GM19099 (cell line): ENCODE results near the gene DUSP3.

Experiments
- POLR2A ChIP-seq: IDR thresholded peaks from 3 replicates; pipeline ENCODE4 v1.6.1; 2011; ENCODE audit warnings: low read depth; ENCODE audit not compliant: insufficient read length; ENCODE audit errors: extremely low read depth

Gene DUSP3

DNA sequence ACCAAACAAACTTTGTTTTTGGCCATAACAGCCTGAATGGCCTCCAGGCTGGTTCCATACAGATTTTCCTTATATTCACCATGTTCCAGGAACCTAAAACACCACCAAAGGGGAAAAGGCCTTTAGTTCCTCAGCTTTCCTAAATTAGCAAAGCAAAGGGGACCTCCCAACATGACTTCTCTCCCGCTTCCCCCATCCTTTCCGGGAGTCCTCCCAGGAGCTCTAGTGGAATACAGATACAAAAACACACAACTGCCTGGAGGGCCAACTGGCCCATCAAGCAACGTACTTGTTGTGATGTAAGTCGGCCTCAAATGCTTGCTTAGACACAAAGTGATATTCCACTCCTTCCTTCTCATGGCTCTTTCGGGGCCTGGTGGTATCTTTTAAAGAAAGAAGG, 32.0 kb upstream of the DUSP3 start:
- TF ChIP-seq POLR2A: no peak

DNA sequence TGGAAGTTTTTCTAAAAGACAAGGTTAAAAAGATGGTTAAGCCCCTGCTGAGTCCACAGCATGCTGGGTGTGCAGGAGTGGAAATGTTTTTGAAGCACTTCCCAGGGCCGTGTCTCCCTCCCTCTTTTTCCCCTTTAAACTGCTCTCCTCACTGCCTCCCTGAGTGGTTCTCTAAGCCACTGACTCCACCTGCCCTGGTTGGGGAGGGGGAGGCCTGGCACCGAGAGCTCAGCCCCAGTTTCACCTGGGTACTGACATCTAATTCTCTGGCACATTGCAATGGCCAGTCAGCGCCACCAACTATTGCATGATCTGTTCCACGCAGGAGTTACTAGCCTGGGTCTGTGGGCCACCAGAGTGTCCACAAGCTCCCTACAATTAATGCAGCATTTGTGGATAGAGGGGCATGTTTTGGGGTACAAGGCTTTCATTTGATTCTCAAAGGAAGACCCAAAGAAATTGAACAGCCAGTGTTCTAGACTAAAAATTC, 31.5 kb upstream of the DUSP3 start:
- no peak for TF ChIP-seq POLR2A

DNA sequence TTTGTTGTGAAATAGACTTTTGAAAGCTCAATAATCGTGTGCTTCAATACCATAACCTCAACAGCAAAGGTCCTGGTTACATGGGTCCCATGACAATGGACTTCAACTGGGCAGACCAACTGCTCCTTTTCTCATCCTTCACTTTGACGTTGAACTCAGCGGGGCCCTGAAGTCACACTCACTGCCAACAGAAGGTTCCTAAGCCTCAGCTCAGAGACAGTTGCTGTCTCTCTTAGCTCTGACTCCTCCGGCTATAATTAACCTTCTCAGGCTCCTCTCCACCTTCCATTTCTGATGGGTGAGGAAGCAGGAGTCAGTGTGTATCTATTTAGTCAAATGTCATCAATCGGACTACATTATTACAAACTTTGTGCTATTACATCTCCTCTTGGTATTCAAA, 30.3 kb upstream of the DUSP3 start:
- no peak for TF ChIP-seq POLR2A

DNA sequence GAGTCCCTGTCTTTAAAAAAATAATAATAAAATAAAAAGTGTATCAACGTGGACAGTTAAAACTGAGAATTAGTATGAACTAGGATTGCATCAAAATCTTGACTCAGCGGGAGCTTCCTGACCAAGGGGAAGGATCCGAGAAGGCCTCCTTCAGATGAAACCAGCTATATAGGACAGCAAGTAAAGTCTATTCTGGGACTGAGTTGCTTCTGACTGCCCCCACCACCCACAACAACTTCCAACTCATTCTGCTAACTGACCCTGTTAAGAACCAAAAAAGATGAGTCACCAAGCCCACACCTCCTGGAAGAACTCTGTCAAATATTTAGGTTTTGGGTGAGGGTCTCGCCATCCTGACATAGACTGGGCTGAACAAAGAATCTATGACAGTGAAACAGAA, 29.3 kb upstream of the DUSP3 start:
- TF ChIP-seq POLR2A: no peak

DNA sequence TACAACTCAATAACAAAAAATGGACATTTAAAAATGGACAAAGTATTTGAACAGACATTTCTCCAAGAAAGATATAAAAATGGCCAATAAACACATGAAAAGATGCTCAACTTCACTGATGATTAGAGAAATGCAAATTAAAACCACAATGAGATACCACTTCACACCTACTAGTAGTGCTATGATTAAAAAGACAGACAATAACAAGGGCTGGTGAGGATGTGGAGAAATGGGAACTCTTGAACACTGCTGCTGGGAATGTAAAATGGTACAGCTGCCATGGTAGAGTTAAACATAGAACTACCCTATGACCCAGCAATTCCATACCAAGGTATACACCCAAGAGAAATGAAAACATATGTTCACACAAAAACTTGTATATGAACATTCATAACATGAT, 26.3 kb upstream of the DUSP3 start:
- TF ChIP-seq POLR2A: no peak

DNA sequence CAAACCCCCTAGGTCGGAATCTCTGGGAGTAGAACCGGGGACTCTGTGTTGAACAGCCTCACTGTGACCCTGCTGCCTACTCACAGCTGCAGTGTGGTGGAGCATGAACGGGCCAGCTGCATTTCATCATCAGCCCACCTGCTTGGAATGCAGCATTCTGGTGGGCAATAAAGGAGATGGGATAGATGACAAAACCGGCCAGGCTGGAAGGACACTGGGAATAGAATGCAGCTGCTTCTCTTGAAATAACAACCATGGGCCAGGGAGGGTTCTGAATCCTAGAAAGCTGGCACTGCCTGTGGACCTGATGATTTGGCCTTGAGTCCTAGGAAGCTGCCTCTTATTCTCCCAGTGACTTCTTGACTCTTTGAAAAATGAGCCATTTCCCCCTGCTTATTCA, 25.0 kb upstream of the DUSP3 start:
- TF ChIP-seq POLR2A: no peak

DNA sequence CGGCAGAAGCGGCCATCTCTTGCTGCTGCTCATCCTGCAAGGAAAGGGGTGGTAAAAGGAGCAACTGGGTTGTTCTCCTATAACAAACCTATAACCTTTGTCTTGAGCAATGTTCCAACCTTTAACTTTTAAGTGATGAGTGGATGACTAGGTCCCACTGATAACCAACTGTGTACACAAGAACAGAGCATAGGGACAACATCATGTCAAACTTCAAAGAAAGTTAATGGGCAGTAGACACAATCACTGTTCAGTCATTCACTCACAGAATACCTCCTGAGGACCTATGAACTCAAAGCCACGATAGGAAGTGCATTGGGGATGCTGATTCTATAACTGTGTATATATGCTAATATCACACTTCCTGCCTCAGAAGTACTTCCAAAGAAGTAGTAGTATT, 23.1 kb upstream of the DUSP3 start:
- TF ChIP-seq POLR2A: no peak

DNA sequence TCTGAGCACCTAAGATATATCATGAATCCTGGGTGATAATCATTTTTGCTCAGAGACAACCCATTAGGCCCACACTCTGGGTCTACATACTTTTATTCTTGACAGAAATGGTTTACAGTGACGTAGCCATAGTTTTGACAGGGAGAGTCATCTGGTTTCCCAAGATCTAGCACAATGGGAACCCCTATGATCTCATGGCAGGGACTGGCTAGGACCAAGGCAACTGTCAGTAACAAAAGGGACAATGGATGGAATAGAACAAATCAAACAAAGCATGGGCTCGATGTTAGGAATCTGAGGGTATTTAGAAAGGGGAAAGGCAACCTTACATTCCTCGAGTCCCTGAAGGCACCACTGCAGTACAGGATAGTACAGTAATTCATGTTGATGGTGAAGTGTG, 22.0 kb upstream of the DUSP3 start:
- no peak for TF ChIP-seq POLR2A

DNA sequence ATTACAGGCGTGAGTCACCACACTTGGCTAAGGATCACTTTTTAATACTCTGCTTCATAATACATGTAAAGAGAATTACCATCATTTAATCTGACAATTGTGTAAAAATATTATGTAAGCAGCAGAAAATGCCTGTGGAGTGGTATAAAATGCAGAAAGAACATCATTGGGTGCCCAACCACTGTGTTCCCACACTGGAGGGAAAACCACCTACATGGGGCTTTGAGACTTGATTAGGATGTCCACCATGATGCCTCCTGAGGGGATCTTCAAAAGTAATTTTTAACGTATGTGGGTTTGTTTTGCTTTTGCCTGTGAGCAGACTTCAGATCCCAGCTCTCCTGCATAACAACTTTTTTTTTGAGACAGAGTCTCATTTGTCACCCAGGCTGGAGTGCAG, 20.3 kb upstream of the DUSP3 start:
- no peak for TF ChIP-seq POLR2A

DNA sequence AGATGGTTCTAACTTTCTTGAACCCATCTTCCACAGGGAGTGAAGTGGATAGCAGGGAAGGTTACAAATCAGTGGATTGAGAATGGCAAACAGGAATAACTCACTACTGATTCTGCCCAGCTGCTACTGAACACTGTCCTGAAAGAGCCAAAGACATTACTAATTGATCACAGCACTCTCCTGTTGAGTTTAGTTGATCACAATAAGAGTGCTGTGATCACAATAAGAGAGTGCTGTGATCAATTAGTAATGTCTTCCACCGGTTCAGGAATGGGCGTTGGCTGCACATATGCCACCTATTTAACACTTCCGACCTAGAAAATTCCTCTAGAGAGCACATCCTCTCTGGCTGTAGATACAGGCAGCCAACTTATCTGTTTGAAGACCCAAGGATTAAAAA, 12.8 kb upstream of the DUSP3 start:
- TF ChIP-seq POLR2A: no peak

DNA sequence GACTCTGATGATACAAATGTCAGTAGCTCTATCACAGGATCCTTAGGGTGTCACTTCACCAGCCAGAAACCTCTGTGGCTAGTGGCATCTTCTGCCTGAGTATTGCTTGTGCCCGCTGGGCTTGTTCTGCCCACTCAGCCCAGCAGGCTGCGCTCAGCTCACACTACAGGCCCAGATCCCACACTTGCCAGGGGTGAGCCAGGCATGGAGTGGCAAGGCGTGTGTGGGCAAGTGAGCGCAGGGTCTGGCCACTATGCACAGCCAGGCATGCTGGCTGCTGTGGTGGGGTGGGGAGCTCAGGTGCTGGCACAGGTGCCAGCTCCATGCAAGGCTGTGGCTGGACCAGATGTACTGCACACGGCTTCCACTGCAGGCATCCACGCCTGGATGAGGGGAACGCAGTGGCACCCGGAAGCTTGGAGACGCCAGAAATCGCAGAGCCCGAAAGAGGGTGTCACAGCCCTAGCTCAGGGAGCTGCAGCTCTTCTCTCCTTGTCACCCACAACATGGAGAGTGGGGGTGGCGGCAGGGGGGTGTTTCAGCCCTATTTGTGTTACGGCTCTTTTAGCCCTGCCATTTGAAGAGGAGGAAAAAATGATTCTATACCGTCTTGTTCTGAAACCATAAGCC, 11.6 kb upstream of the DUSP3 start:
- no peak for TF ChIP-seq POLR2A

DNA sequence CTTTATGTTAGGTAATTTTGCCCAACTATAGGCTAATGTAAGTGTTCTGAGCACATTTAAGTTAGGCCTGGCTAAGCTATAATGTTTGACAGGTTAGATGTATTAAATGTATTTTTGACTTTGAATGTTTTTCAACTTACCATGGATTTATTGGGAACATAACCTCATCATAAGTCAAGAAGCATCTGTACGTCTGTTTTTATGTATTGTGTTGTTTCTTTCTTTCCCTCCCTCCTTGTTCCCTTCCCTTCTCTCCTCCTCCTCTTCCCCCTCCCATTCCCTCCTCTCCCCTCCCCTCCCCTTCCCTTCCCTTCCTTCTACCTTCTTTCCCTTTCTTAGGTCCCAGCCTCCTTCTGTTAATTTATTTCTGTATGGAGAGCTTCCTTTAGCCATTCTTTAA, 10.7 kb upstream of the DUSP3 start:
- no peak for TF ChIP-seq POLR2A

DNA sequence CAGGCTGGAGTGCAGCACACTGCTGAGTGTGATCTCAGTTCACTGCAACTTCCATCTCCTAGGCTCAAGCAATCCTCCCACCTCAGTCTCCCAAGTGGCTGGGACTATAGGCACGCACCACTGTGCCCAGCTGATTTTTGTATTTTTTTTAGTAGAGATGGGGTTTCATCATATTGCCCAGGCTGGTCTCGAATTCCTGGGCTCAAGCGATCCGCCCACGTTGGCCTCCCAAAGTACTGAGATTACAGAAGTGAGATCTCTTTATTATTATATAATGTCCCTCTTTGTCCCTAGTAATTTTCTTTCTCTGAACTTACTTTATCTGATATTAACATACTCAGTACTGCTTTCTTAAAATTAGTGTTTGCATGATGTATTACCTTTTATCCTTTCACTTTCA, 9.8 kb upstream of the DUSP3 start:
- no peak for TF ChIP-seq POLR2A

DNA sequence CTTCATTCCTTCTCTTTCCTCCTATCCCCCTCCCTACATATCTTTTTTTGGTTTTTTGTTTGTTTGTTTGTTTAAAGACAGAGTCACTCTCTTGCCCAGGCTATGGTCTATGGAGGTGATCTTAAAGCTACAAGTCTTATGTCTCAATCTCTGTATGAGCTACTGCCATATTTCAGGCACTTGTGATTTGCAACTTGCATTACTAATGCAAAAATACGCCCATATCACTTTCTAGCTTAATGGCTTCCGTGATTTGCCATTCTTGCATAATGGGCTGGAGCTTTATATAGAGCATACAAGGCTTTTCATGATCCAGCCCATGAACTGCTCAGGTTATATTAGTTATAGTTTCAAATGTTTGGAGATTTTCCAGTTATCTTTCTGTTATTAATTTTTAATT, 9.0 kb upstream of the DUSP3 start:
- TF ChIP-seq POLR2A: no peak

DNA sequence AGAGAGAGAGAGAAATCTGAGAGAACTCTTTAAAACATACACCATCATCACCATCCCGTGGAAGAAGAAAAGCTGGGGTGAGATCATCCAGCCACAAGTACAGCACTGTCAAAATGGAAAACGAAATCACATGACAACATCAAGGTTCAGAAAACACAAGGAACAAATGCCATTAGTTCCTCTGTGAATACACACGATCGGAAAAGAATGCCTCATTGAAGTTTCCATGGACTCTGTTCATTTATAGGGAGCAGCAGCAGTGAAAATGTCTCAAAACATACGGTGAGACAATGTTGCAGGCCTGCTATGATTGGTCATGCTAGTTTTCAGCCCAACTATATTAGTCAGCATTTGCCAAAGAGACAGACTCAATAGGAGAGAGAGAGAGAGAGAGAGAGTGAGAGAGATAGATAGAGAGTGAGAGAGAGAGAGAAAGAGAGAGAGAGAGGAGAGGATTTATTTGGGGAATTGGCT, 5.9 kb upstream of the DUSP3 start:
- no peak for TF ChIP-seq POLR2A

DNA sequence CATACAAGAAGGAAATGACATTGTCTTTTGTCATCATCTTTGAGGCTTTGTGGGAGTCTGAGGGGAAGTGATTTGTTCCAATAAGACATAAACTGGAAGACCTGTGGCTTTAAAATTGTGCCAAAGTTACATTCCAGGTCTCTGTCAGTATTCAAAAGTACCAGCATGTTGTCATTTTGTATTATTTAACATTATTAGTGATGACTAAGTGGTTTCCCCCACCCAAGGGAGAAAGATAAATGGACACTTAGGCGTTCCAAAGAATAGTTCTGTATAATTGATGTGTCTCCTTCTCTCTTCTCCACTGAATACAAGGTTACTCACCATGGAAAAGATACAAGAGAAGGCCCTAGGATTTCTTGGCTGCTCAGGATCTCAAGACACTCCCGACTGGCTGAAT, 5.3 kb upstream of the DUSP3 start:
- TF ChIP-seq POLR2A: no peak
